DND-41 (cell line): ENCODE measurements around the gene WIPF3.

Experiments used
- EZH2 ChIP-seq: IDR thresholded peaks from 3 replicates; pipeline ENCODE4 v1.6.1; 2012; ENCODE audit warnings: borderline replicate concordance, low read depth, mild to moderate bottlenecking, moderate library complexity, low read length, inconsistent platforms; ENCODE audit not compliant: severe bottlenecking
- TF ChIP-seq, protein P1 (sequence below): IDR thresholded peaks from 2 replicates; pipeline ENCODE4 v1.5.1; 2012; ENCODE audit warnings: borderline replicate concordance, low read length, moderate library complexity, mild to moderate bottlenecking; ENCODE audit not compliant: poor library complexity, severe bottlenecking; ENCODE audit errors: extremely low read depth

DNA sequence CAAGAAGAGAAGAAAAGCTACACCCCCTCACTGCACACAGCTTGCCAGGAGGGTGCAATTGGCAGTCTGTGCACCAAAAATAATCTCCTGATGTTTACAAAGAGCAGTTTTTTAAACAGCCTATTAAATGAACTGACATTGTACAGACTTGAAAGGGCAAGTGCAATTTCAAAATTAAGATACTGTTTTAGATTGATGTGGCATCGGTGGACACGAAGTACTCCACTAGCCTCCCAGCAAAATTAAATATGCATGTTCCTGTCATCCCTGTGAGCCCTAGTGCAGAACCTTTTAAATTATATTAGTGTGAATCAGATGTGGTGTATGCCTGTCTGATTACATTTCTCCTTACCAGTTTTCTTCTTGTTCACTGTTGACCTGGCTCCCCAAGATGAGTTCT, 87.9 kb downstream of the WIPF3 start:
- TF ChIP-seq, protein P1, sequence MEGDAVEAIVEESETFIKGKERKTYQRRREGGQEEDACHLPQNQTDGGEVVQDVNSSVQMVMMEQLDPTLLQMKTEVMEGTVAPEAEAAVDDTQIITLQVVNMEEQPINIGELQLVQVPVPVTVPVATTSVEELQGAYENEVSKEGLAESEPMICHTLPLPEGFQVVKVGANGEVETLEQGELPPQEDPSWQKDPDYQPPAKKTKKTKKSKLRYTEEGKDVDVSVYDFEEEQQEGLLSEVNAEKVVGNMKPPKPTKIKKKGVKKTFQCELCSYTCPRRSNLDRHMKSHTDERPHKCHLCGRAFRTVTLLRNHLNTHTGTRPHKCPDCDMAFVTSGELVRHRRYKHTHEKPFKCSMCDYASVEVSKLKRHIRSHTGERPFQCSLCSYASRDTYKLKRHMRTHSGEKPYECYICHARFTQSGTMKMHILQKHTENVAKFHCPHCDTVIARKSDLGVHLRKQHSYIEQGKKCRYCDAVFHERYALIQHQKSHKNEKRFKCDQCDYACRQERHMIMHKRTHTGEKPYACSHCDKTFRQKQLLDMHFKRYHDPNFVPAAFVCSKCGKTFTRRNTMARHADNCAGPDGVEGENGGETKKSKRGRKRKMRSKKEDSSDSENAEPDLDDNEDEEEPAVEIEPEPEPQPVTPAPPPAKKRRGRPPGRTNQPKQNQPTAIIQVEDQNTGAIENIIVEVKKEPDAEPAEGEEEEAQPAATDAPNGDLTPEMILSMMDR: no peak
- TF ChIP-seq EZH2: no peak
